Endodermal cell (in vitro differentiated cells): Measurements from ENCODE around the gene ASAP2. TPM values are rescaled to one million over a fixed set of nuclear protein-coding genes. Genes with fewer than 3 reads are reported as not detected.

Experiments
- DNase-seq: peaks from one replicate; pipeline ENCODE4 v3.0.0-alpha.2; 2017
- H3K27ac ChIP-seq: 2 replicates; pipeline ENCODE4 v1.5.1; 2013; ENCODE audit warnings: mild to moderate bottlenecking, low read depth, low read length, moderate library complexity
- H3K27me3 ChIP-seq: 2 replicates; pipeline ENCODE4 v1.6.1; 2013; ENCODE audit warnings: mild to moderate bottlenecking, low read length, moderate library complexity; ENCODE audit not compliant: insufficient read depth, control insufficient read depth, poor library complexity, severe bottlenecking
- H3K36me3 ChIP-seq: 2 replicates; pipeline ENCODE4 v1.7.0; 2013; ENCODE audit warnings: mild to moderate bottlenecking, low read length, moderate library complexity; ENCODE audit not compliant: control insufficient read depth, insufficient read depth
- H3K4me1 ChIP-seq: one replicate; pipeline ENCODE4 v1.7.0; 2013; ENCODE audit warnings: low read length; ENCODE audit not compliant: control insufficient read depth, insufficient read depth
- H3K4me3 ChIP-seq: 2 replicates; pipeline ENCODE4 v1.5.1; 2013; ENCODE audit warnings: mild to moderate bottlenecking, low read length, moderate library complexity
- H3K9ac ChIP-seq: 2 replicates; pipeline ENCODE4 v1.6.1; 2013; ENCODE audit warnings: mild to moderate bottlenecking, low read length, moderate library complexity; ENCODE audit not compliant: poor library complexity, severe bottlenecking; ENCODE audit errors: extremely low read depth
- H3K9me3 ChIP-seq: 2 replicates; pipeline ENCODE4 v1.6.1; 2013; ENCODE audit warnings: mild to moderate bottlenecking, low read length, moderate library complexity; ENCODE audit not compliant: control insufficient read depth
- H3K27ac Mint-ChIP-seq: 2 replicates; pipeline ENCODE4 v1.8.0; 2020; ENCODE audit warnings: mixed read lengths
- H3K27me3 Mint-ChIP-seq: 2 replicates; pipeline ENCODE4 v1.8.0; 2021; ENCODE audit warnings: mild to moderate bottlenecking, mixed read lengths; ENCODE audit not compliant: insufficient read depth
- H3K36me3 Mint-ChIP-seq: 2 replicates; pipeline ENCODE4 v1.8.0; 2020; ENCODE audit warnings: low read depth, mixed read lengths
- H3K4me1 Mint-ChIP-seq: 2 replicates; pipeline ENCODE4 v1.8.0; 2020; ENCODE audit warnings: mixed read lengths
- H3K4me3 Mint-ChIP-seq: 2 replicates; pipeline ENCODE4 v1.8.0; 2020; ENCODE audit warnings: mild to moderate bottlenecking, moderate library complexity, mixed read lengths
- H3K9me3 Mint-ChIP-seq: 2 replicates; pipeline ENCODE4 v1.8.0; 2020; ENCODE audit warnings: mild to moderate bottlenecking, mixed read lengths
- CTCF ChIP-seq: fragments of 200-600 bp; sonication (generic); conservative IDR thresholded peaks from 2 replicates; pipeline ENCODE4 v1.5.0; 2021; ENCODE audit warnings: antibody characterized with exemption, mild to moderate bottlenecking
- WGBS, 2 experiments: methylation state at CpG; one replicate each; pipeline versions ENCODE4 v1.1.5 to v1.1.7; 2013; ENCODE audit warnings: missing lambda C conversion rate in 2 of 2, mixed read lengths in 1 of 2; ENCODE audit not compliant: insufficient coverage in 1 of 2, insufficient read length in 1 of 2; 5-methylcytosine and 5-hydroxymethylcytosine counted together
- total RNA-seq, 2 donors: library from RNA; stranded (reverse); fragmentation: NEBNext Ultra II Directional in 1 of 2; extraction: Animal tissue kit (Norgen Biotek cat#: 25700) in 1 of 2; gene quantifications; 2 replicates in 1 of 2; 3 replicates in 1 of 2; pipeline ENCODE4 v1.2.1, GENCODE V29; 2021

The ASAP2 gene
- total RNA-seq, 2 donors from 2014 or later, result 11.8 to 20.4 TPM

DNA sequence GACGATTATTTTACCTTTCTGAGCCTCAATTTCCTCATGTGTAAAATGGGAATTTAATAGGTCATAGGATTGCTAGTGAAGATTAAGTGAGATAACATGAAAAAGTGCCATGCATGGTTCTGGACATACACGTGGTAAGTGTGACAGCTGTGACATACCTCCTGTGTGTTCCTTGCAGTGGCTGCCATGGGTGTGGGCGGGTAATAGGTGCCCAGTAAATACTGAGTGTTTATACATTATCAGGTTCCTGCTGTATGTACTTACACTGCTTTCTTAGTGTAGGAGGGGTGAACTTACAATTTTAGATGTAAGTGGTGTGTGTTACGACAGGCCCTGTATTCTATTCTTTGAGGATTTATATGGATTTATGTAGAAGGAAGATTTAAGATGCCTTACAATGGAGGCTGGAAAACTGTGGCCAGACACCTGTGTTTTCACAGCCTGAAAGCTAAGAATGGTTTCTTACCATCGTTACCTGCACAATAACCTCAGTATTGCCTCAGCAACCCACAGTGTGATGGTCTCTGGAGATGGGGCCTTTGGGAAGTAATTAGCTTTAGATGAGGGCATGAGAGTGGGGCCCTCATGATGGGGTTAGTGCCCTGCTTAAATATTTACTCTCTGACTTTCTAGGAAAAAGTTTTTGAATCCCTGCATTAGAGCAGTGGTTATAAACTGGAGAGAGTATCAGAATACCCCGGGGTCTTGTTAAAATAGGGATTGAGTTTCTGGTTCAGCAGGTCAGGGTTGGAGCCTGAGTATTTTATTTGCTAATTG lies 78.1 kb downstream of the ASAP2 start:
- H3K4me3 Mint-ChIP-seq, result no peak overlapping the region
- no peaks in the 10 kb centered on the region for H3K9me3 Mint-ChIP-seq
- Histone ChIP-seq H3K36me3 (no peaks in the 10 kb centered on the region), H3K9me3 (no peaks in the 10 kb centered on the region), H3K9ac (no peak overlapping the region), H3K4me1 (no peaks in the 10 kb centered on the region), H3K27me3 (no peaks in the 10 kb centered on the region), H3K4me3 (no peak overlapping the region), H3K27ac (no peak overlapping the region)
- DNase-seq, result no peak
- H3K27ac Mint-ChIP-seq, result no peak overlapping the region
- TF ChIP-seq CTCF, result no peak
- no peaks in the 10 kb centered on the region for H3K36me3 Mint-ChIP-seq
- peaks cover 16% of the 10 kb centered on the region for H3K4me1 Mint-ChIP-seq
- H3K27me3 Mint-ChIP-seq, result peaks cover 5% of the 10 kb centered on the region
- 93 to 97% methylated on average over 5 to 6 of the region's 6 CpGs for WGBS, 2 experiments

DNA sequence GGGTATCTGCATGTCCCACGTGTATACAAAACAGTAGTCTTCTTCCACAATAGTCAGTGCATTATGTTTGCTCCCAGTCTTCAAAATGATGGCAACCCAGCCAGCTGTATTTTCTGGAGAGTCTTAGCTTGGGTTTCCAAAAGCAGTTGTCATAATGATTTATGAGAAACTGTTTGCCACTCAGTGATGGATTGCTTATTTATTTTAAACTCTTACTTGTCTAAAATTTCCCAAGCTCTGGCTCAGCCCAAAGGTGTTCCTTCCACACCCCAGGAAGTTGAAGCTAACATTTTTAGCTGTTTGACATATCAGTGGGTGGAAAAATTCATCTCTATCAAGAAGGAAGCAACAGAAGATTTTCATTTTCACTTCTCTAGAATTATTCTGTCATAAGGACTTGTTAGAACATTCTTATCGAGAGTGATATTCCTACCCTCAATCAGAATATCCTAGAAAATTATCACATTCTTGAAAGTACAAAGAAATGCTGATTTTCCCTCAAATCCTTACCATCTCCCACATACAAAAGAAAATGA lies 78.8 kb downstream of the ASAP2 start:
- peaks cover 16% of the 10 kb centered on the region for H3K4me1 Mint-ChIP-seq
- Histone ChIP-seq H3K4me3 (no peak overlapping the region), H3K9me3 (no peaks in the 10 kb centered on the region), H3K36me3 (no peaks in the 10 kb centered on the region), H3K27ac (no peak overlapping the region), H3K4me1 (no peaks in the 10 kb centered on the region), H3K27me3 (no peaks in the 10 kb centered on the region), H3K9ac (no peak overlapping the region)
- WGBS, 2 experiments, result 80 to 82% methylated on average over 1 to 2 of the region's 2 CpGs
- DNase-seq, result no peak
- no peak overlapping the region for H3K27ac Mint-ChIP-seq
- no peaks in the 10 kb centered on the region for H3K9me3 Mint-ChIP-seq
- TF ChIP-seq CTCF, result no peak
- H3K4me3 Mint-ChIP-seq, result no peak overlapping the region
- no peaks in the 10 kb centered on the region for H3K36me3 Mint-ChIP-seq
- peaks cover 5% of the 10 kb centered on the region for H3K27me3 Mint-ChIP-seq

- Mint-ChIP-seq H3K27me3 (peaks cover 5% of the 10 kb centered on the region), H3K4me1 (peaks cover 16% of the 10 kb centered on the region)
- no peak overlapping the region for H3K27ac ChIP-seq
Measured at GRCh38 chr2:9285921-9286320, 79.3 kb downstream of the ASAP2 start.

More at GRCh38 chr2:9285921-9286320, 79.3 kb downstream of the ASAP2 start:
- WGBS, 2 experiments, result 92 to 96% methylated on average over 4 of the region's 4 CpGs
- no peaks in the 10 kb centered on the region for H3K9me3 Mint-ChIP-seq
- Histone ChIP-seq H3K9ac (no peak overlapping the region), H3K4me3 (no peak overlapping the region), H3K9me3 (no peaks in the 10 kb centered on the region), H3K36me3 (no peaks in the 10 kb centered on the region), H3K27me3 (no peaks in the 10 kb centered on the region), H3K4me1 (no peaks in the 10 kb centered on the region)
- H3K27ac Mint-ChIP-seq, result no peak overlapping the region
- no peak for DNase-seq
- TF ChIP-seq CTCF, result no peak
- no peak overlapping the region for H3K4me3 Mint-ChIP-seq
- H3K36me3 Mint-ChIP-seq, result no peaks in the 10 kb centered on the region
